ES-I3 (cell line): ENCODE results near the gene AICDA.
"Not testable (repeated sequence)": the region's sequence is repeated elsewhere in the genome, so short reads cannot be mapped to it uniquely, and the experiment has no call there.

Source experiments
- H3K36me3 ChIP-seq: 2 replicates; pipeline ENCODE4 v1.6.1; 2013; ENCODE audit warnings: mild to moderate bottlenecking, low read length, control low read depth, moderate library complexity; ENCODE audit not compliant: insufficient read depth
- H3K4me1 ChIP-seq: 2 replicates; pipeline ENCODE4 v1.6.1; 2013; ENCODE audit warnings: mild to moderate bottlenecking, control low read depth, low read length; ENCODE audit not compliant: insufficient read depth
- H3K9ac ChIP-seq: 2 replicates; pipeline ENCODE4 v1.6.1; 2013; ENCODE audit warnings: low read depth, mild to moderate bottlenecking, low read length, moderate library complexity
- H3K9me3 ChIP-seq: 2 replicates; pipeline ENCODE4 v1.6.1; 2013; ENCODE audit warnings: mild to moderate bottlenecking, low read length, moderate library complexity; ENCODE audit not compliant: control insufficient read depth, insufficient read depth

Gene AICDA

DNA sequence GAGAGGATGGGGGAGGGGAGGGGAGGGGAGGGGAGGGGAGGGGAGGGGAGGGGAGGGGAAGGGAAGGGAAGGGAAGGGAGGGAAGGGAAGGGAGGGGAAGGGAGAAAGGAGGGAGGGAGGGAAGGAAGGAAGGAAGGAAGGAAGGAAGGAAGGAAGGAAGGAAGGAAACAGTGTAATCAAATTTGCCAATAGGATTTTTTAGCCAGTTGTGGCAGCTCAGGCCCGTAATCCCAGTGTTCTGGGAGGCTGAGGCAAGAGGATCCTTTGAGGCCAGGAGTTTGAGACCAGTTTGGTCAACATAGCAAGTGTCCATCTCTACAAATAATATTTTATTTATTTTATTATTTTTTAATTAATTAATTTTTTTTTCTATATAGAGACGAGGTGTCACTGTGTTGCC, 19.4 kb downstream of the AICDA start:
- Histone ChIP-seq H3K9me3 (no peaks in the 10 kb centered on the region), H3K9ac (no peak overlapping the region), H3K36me3 (no peaks in the 10 kb centered on the region), H3K4me1 (peaks cover 8% of the 10 kb centered on the region)

DNA sequence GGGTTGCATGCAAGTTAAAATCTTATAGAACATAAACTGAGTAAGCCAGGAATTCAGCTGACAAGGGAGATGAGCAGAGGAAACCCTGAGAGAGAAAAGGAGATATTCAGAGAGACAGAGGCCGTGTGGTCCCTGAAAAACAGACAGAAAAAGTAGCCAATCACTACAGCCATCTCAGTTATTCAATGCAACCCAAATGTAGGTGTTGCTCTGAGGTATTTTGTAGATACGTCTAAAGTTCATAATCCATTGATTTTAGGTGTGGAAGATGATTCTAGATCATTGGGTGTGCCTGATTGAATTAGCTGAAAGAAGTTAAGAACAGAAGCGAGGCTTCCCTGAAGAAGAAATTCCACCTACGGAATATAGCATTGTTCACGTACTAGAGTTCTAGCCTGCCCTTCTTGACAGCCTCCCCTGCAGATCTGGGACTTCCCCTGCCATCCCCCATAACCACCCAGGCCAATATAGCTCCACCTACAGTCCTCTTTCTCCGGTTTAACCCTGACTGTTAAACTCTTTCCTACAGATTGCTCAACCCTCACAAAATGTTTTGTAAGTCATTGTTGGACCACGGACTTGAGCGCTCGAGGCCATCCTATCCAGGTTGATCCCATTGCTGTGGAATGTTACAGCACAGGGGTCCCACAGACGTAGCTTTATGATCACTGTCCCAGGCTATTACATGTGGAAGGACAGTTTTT, 21.7 kb downstream of the AICDA start:
- Histone ChIP-seq H3K9me3 (no peaks in the 10 kb centered on the region), H3K4me1 (peaks cover 8% of the 10 kb centered on the region), H3K9ac (peak overlapping the region; percentile 11; the same call in 1 of the 2 replicates), H3K36me3 (no peaks in the 10 kb centered on the region)

DNA sequence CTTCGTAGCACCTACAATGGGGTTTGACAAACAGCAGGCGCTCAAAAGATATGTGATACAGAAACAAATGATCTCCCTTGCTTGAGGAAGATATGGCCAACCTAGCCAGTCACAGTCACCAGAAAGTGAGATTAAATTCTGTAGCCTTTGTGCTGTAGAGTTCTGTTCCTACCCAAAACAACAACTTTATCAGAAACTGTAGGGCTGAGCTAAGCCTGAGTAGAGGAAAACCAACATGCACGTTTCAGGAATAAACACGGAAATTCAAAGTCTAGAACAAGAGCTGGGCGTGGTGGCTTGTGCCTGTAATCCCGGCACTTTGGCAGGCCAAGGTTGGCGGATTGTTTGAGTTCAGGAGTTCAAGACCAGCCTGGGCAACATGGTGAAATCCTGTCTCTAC, 23.0 kb downstream of the AICDA start:
- Histone ChIP-seq H3K9me3 (no peaks in the 10 kb centered on the region), H3K9ac (no peak overlapping the region), H3K4me1 (peaks cover 8% of the 10 kb centered on the region), H3K36me3 (no peaks in the 10 kb centered on the region)

DNA sequence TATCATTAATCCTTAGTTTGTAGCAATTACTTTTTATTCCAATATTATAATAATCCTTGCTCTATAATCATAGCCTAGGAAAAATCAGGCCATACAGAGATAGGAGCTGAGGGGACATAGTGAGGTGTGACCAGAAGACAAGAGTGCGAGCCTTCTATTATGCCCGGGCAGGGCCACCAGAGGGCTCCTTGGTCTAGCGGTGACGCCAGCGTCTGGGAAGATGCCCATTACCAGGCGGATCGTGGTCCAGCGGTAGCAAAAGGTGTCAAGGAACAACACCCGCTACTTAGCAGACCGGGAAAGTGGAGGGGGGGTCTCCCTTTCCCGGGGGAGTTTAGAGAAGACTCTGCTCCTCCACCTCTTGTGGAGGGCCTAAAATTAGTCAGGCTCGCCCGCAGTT, 28.2 kb downstream of the AICDA start:
- H3K4me1 ChIP-seq, H3K9me3 ChIP-seq, H3K9ac ChIP-seq, H3K36me3 ChIP-seq: not testable (repeated sequence)

DNA sequence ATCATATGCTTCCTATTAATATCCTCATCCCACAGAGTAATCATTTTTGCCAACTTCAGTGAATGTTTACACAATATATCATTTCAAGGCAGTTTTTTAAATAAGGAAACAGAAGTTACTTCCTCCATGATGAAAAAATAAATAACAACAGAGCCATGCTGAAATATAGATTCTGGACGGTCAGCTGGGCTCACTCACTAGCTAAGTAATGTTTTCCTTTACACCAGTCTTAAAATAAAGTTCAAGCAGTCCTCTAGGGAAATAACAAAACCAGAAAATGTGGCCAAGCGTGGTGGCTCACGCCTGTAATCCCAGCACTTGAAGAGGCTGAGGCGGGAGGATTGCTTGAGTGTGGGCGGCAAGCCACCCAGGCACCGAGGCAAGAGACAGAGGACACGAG, 28.7 kb downstream of the AICDA start:
- Histone ChIP-seq H3K9me3 (no peaks in the 10 kb centered on the region), H3K36me3 (no peaks in the 10 kb centered on the region), H3K9ac (no peak overlapping the region), H3K4me1 (no peaks in the 10 kb centered on the region)

DNA sequence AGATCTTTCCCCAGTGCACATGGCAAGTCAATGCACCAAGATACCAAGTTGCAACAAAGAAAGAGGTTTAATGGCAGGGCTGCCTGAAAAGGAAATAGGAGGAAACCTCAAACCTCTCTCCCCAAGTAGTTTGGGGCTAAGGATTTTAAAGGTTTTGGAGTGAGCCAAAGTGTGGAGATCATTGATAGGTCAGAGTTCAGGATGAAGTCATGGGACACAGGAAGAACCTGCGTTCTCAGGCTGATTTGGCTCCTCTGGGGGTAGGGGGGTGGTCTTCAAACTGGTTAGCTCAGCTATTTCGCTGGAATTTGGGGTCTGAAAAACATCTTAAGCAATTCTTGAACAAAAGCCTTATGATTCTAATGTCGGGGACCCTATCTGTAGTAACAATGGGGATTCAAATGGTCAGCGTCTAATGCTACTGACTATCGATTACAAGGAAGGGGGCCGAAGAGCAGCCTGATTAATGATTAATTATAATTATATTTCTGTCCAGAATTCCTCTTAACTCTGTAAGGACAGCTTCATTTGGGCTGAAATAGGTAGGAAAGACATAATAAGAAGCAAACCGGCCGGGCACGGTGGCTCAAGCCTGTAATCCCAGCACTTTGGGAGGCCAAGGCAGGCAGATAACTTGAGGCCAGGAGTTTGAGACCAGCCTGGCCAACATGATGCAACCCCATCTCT, 31.4 kb downstream of the AICDA start:
- no peaks in the 10 kb centered on the region for H3K36me3 ChIP-seq
- H3K4me1 ChIP-seq: no peaks in the 10 kb centered on the region
- H3K9me3 ChIP-seq: no peaks in the 10 kb centered on the region
- no peak overlapping the region for H3K9ac ChIP-seq

DNA sequence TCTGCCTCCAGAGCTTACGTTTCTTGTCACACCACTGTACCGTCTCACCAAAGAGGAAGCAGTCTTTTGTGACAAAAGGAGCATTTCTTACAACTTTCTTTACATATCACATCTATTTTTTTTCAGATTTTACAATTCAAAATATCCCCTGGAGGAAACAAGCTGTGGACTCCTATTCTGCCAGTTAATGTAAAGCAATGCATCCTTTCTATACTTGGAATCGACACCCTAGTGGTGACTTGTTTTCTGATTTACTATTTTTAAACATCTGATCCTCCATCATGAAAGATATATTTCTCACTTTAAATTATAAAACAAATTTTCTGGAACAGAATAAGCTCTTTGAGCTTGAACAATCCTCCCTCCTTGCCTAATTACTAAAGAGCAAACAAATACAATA, 34.8 kb downstream of the AICDA start:
- H3K4me1 ChIP-seq: no peaks in the 10 kb centered on the region
- H3K9me3 ChIP-seq: no peaks in the 10 kb centered on the region
- H3K36me3 ChIP-seq: no peaks in the 10 kb centered on the region
- no peak overlapping the region for H3K9ac ChIP-seq

DNA sequence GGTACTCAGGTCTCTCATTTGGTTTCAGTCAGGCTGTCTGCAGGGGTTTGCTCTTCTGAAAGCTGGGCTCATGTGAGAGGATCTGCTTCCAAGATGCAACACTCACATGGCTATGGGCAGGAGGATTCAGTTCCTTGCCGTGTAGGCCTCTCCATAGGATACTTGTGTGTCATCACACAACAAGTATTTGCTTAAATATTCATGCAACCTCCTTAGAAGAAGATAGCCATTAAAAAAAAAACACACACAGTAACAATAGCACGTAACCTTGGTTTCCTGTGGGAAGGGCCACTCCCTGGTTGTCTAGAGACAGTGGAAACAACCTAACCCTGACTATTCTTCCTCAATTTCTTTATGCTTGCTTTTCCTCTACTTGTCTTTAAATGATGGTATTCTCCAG, 40.2 kb downstream of the AICDA start:
- Histone ChIP-seq H3K4me1 (no peaks in the 10 kb centered on the region), H3K9ac (no peak overlapping the region), H3K36me3 (no peaks in the 10 kb centered on the region), H3K9me3 (no peaks in the 10 kb centered on the region)

DNA sequence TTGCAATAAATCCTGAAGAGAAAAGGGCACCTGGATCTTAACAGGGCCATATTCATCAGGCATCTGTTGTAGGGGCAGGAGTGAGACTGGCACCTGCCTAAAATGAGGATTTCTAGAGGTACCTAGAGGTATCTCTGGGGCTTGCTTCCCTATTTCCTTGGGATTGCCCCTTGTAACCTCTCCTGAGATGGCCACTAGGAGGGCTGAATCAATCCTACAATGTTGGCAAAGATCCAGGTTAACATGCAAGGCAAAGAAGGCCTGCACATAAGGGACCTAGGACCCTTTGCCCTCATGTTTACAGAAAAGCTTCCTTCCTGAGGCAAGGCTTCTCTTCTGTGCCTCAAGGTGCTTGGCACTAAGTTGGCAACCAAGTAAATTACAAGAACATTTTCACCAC, 46.1 kb downstream of the AICDA start:
- no peaks in the 10 kb centered on the region for H3K36me3 ChIP-seq
- no peaks in the 10 kb centered on the region for H3K4me1 ChIP-seq
- H3K9ac ChIP-seq: no peak overlapping the region
- no peaks in the 10 kb centered on the region for H3K9me3 ChIP-seq

DNA sequence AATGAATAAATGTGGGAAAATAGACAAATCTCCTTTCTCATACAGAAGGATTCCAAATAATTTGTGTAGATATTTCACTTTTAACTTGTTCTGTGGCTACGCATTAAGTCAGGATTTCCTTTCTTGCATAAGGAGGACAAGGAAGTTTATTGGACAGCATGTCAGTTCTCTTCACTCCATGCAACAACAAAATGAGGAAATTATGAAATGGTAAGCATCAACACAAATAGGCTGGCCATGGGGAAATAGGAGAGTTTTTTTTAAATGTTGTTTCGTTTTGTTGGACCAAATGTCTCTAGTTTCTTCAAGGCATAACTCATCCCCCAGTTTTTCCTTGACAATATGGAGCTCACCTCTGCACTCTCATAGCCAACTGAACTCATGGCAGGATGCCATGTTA, 46.6 kb downstream of the AICDA start:
- H3K36me3 ChIP-seq, H3K4me1 ChIP-seq, H3K9ac ChIP-seq, H3K9me3 ChIP-seq: not testable (repeated sequence)

DNA sequence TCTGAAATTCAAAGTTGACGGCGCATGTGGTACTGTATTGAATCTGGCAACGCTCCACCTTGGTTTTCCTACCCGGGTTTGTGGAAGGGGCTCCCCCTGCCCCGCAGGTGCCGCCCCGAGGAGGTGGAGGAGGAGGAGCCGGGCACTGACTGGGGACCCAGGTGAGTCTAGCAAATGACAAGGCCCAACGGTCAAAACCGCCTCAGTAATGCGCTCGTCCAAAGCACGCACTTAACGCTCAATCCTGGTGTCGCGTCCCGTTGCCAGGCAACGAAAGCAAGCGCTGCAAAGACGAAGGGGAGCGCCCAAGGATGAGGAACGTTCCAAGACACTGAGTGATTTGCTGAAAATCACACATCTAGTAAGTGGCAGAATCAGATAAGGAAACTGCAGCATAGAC, 48.0 kb downstream of the AICDA start:
- Histone ChIP-seq H3K36me3 (no peaks in the 10 kb centered on the region), H3K9ac (no peak overlapping the region), H3K9me3 (no peaks in the 10 kb centered on the region), H3K4me1 (no peaks in the 10 kb centered on the region)

DNA sequence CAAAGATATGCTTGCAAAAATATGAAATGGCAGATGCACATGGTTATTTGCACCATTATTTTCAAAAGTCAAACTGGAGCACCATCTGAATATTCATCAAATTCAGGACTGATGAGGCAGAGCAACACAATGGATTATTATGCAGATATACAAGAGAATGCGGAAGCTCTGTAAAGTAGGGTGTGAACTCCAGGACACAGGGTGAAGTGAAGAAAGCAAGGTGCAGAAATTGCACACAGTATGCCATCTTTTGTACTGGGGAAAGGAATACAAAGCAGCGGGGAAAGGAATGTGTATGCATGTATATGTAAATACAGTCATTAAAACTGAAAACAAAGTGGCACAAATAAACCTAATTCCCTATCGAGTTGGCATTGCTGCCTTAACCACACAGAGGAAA, 49.3 kb downstream of the AICDA start:
- Histone ChIP-seq H3K36me3 (no peaks in the 10 kb centered on the region), H3K9ac (no peak overlapping the region), H3K9me3 (no peaks in the 10 kb centered on the region), H3K4me1 (no peaks in the 10 kb centered on the region)

DNA sequence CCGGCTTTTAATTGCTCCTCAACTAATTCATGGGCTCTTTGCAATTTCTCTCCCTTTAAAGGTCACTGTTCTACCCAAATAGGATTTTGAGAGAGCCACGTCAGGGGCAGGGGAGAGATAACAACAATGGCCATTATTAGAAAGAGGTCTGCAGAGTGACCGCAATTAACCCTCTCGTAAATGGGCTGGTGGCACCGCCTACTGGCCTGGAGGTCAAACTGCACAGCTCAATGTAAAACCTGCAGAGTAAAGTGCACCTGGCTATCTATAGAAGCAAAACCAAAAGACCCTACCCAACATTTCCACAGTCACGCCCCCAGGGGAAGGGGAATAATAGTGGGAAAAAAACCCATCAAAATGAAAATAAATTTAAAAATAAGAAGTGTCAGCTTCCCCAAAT, 50.3 kb downstream of the AICDA start:
- no peak overlapping the region for H3K9ac ChIP-seq
- H3K9me3 ChIP-seq: no peaks in the 10 kb centered on the region
- H3K36me3 ChIP-seq: no peaks in the 10 kb centered on the region
- no peaks in the 10 kb centered on the region for H3K4me1 ChIP-seq

DNA sequence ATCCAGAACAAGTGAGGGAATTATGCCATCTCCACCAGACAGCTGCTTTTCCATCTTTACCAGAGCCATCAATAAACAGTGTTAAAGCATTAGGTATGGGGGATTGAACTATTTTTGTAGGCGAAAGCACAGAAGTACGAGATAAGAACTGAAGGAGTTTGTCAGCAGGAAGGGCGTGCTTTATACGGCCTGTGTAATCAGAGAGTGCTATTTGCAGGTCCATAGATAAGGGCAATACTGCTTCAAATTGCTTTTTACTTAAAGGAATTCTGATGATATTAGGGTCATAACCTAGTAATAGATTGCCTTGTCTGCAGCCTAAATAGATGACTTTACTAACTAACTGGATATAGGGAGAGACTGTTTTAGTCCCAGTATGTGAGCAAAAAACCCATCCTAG, 51.6 kb downstream of the AICDA start:
- H3K4me1 ChIP-seq: no peaks in the 10 kb centered on the region
- H3K36me3 ChIP-seq: no peaks in the 10 kb centered on the region
- no peaks in the 10 kb centered on the region for H3K9me3 ChIP-seq
- no peak overlapping the region for H3K9ac ChIP-seq

DNA sequence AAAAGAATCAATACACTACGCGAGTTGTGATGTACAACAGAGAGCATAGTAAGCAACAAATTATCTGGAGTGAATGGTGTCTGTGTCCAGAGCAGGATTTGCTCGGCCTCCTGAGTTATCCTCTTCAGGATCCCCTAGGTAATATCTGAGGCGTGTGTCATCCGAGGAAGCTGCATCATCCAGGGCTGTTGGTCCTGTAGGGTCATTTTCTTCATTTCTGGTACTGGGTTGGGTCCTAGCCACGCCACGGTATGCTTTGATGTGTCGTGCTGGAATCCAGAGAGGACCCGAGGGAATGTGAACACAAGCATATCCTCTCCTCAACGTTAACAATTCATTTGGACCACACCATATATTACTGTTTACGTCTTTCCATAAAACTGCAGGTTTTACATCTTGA, 53.0 kb downstream of the AICDA start:
- H3K4me1 ChIP-seq: no peaks in the 10 kb centered on the region
- H3K9me3 ChIP-seq: no peaks in the 10 kb centered on the region
- H3K9ac ChIP-seq: no peak overlapping the region
- no peaks in the 10 kb centered on the region for H3K36me3 ChIP-seq
